ENCODE data around the gene SF3A1. TPM values are rescaled to one million over a fixed set of nuclear protein-coding genes. Genes with fewer than 3 reads are reported as not detected.

The SF3A1 gene
- total RNA-seq, 4 donors from 2014 or later, result 38.5 to 71.7 (median 60.4) TPM

- TF ChIP-seq CTCF (IDR thresholded peaks at IDR 0.05), result no peak
- peak; percentile 1 for ATAC-seq (ENCODE audit: low FRiP score)
- DNase-seq (ENCODE audit: low spot score), result no peak
Observed at GRCh38 chr22:30324014-30324730, 32.5 kb downstream of the SF3A1 start.

GRCh38 chr22:30323246-30323645, 33.4 kb downstream of the SF3A1 start:
- no peak for TF ChIP-seq CTCF (IDR thresholded peaks at IDR 0.05)
- no peak for ATAC-seq (ENCODE audit: low FRiP score)

GRCh38 chr22:30321461-30321860, 35.2 kb downstream of the SF3A1 start:
- no peak for ATAC-seq (ENCODE audit: low FRiP score)
- no peak for DNase-seq (ENCODE audit: low spot score)
- no peak for TF ChIP-seq CTCF (IDR thresholded peaks at IDR 0.05)

More at GRCh38 chr22:30323246-30323645, 33.4 kb downstream of the SF3A1 start:
- DNase-seq (ENCODE audit: low spot score), result no peak

DNA sequence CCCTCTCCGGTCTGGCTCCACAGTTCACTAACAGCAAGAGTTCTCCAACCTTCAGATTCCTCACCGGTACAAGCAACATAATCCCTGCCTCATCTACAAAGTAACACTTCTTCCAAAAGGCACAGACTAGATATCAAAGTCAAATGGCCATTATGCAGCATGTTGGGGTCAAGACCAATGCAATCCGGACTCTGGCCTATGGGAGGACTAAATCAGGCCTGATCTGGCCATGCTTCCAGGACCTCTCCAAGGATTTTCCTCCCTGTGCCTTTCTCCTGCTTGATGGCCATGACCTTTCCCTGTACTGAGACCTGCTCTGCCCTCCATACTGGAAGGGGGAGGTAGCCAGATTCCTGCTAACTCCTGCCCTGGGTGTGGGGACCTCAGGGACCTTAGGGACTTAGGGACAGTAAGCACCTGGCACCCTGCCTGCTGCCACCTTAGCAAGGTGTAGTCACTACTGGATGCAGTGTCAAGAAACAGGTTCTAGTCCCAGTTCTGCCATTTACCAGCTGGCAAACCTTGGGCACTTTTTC, 36.6 kb downstream of the SF3A1 start:
- TF ChIP-seq CTCF (IDR thresholded peaks at IDR 0.05), result no peak
- no peak for DNase-seq (ENCODE audit: low spot score)
- no peak for ATAC-seq (ENCODE audit: low FRiP score)

- DNase-seq (ENCODE audit: low spot score) (no peak), ATAC-seq (ENCODE audit: low FRiP score) (no peak)
- no peak for TF ChIP-seq CTCF (IDR thresholded peaks at IDR 0.05)
Observed at GRCh38 chr22:30318799-30319419, 37.8 kb downstream of the SF3A1 start.

- TF ChIP-seq CTCF (IDR thresholded peaks at IDR 0.05), result no peak
- no peak for DNase-seq (ENCODE audit: low spot score)
- ATAC-seq (ENCODE audit: low FRiP score), result no peak
Observed at GRCh38 chr22:30317778-30318177, 38.9 kb downstream of the SF3A1 start.

All from omental fat pad (tissue), 4 donors.